GM04504 (cell line): Measurements from ENCODE around the gene COL6A2.
"Not testable (repeated sequence)": the region's sequence is repeated elsewhere in the genome, so short reads cannot be mapped to it uniquely, and the experiment has no call there.

ENCODE experiments used
- DNase-seq: peaks from one replicate; pipeline ENCODE4 v3.0.0-alpha.2; 2012; ENCODE audit warnings: low read depth

The COL6A2 gene

DNA sequence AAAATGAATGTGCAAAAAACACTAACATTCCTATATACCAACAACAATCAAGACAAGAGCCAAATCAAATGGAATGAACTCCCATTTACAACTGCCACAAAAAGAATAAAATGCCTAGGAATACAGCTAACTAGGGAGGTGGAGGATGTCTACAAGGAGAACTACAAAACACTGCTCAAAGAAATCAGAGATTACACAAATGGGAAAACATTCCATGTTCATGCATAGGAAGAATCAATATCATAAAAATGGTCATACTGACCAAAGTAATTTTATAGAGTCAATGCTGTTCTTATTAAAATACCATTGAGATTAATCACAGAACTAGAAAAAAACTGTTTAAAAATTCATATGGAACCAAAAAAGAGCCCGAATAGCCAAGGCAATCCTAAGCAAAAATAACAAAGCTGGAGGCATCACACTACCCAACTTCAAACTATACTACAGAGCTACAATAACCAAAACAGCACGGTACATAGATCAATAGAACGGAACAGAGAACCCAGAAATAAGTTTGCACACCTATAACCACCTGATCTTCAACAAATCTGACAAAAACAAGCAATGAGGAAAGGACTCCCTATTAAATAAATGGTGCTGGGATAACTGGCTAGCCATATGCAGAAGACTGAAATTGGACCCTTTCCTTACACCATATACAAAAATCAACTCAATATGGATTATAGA is 78.7 kb downstream of the COL6A2 start:
- DNase-seq, result not testable (repeated sequence)

DNA sequence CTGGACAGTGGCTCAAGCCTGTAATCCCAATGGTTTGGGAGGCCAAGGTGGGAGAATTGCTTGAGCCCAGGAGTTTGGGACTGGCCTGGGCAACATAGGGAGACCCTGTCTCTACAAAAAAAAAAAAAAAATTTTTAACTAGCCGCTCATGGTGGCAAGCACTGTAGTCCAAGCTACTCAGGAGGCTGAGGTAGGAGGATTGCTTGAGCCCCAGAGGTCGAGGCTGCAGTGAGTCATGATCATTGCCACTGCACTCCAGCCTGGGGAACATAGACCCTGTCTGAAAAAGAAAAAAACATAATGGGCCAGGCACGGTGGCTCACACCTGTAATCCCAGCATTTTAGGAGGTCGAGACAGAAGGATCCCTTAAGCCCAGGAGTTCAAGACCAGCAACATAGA is 81.0 kb downstream of the COL6A2 start:
- DNase-seq, result no peak
